Stimulated activated CD8-positive, alpha-beta memory T cell treated with anti-CD3 and anti-CD28 coated beads, Interleukin-15, amount 100 ng/mL, for 48 hours (primary cell): Measurements from ENCODE around the gene ARHGAP5.

ENCODE experiments used
- DNase-seq, 2 donors: peaks; one replicate each; pipeline ENCODE4 v3.0.0-alpha.2; 2020; ENCODE audit warnings: low read depth in 2 of 2

ARHGAP5 gene

GRCh38 chr14:32171469-32171868 is 94.4 kb downstream of the ARHGAP5 start:
- DNase-seq = no peak

- no peak for DNase-seq
These were observed 106.3 kb downstream of the ARHGAP5 start for GRCh38 chr14:32183151-32184058.

- no peak for DNase-seq
These were observed 108.0 kb downstream of the ARHGAP5 start for GRCh38 chr14:32185097-32185496.

- no peak for DNase-seq
These were observed 109.1 kb downstream of the ARHGAP5 start for GRCh38 chr14:32186248-32186647.

- DNase-seq = no peak
These were observed 112.7 kb downstream of the ARHGAP5 start for GRCh38 chr14:32189811-32190210.

- DNase-seq = no peak
These were observed 113.6 kb downstream of the ARHGAP5 start for GRCh38 chr14:32190673-32191072.

- DNase-seq = no peak
These were observed 115.7 kb downstream of the ARHGAP5 start for GRCh38 chr14:32192712-32193373.

- DNase-seq = no peak
These were observed 116.4 kb downstream of the ARHGAP5 start for GRCh38 chr14:32193532-32193931.

- DNase-seq = no peak
These were observed 118.5 kb downstream of the ARHGAP5 start for GRCh38 chr14:32195636-32196035.

GRCh38 chr14:32197919-32198318 is 120.8 kb downstream of the ARHGAP5 start:
- no peak for DNase-seq

GRCh38 chr14:32200368-32201192 is 123.5 kb downstream of the ARHGAP5 start:
- no peak for DNase-seq

GRCh38 chr14:32201193-32201815 is 124.2 kb downstream of the ARHGAP5 start:
- DNase-seq = peak; percentile 65 to 73

- DNase-seq = peak in 1 of 2 donors; percentile 10
These were observed 124.8 kb downstream of the ARHGAP5 start, which contains the start of gene RNU6-7 for GRCh38 chr14:32201816-32202490. TSS of gene RNU6-7 (plus strand) at chr14:32202045.

- DNase-seq = no peak
These were observed 125.4 kb downstream of the ARHGAP5 start for GRCh38 chr14:32202491-32202997.

- DNase-seq = peak; percentile 68 to 80
These were observed 126.1 kb downstream of the ARHGAP5 start, which contains the start of gene RNU6-8 for GRCh38 chr14:32202998-32203882. TSS of gene RNU6-8 (minus strand) at chr14:32203269.

GRCh38 chr14:32203928-32204357 is 126.8 kb downstream of the ARHGAP5 start:
- no peak for DNase-seq

GRCh38 chr14:32205554-32205953 is 128.4 kb downstream of the ARHGAP5 start:
- no peak for DNase-seq

- DNase-seq = no peak
These were observed 128.9 kb downstream of the ARHGAP5 start for GRCh38 chr14:32205984-32206383.

GRCh38 chr14:32206552-32206951 is 129.4 kb downstream of the ARHGAP5 start:
- no peak for DNase-seq

- no peak for DNase-seq
These were observed 131.4 kb downstream of the ARHGAP5 start for GRCh38 chr14:32208490-32208889.
